GM18951 (cell line): ENCODE measurements around the gene OSBPL7.

Experiments
- POLR2A ChIP-seq: IDR thresholded peaks from 4 replicates; pipeline ENCODE4 v1.6.1; 2011; ENCODE audit warnings: mild to moderate bottlenecking; ENCODE audit not compliant: insufficient read length, insufficient read depth; ENCODE audit errors: extremely low read depth
- in situ Hi-C: fragments of 300-500 bp; cut with MboI; formaldehyde crosslinking; loops from one replicate; pipeline ENCODE4 v1.12.0; 2022; ENCODE audit warnings: low sequenced_read_pairs, mixed read lengths, inconsistent platforms; ENCODE audit not compliant: unreplicated experiment

The OSBPL7 gene

DNA sequence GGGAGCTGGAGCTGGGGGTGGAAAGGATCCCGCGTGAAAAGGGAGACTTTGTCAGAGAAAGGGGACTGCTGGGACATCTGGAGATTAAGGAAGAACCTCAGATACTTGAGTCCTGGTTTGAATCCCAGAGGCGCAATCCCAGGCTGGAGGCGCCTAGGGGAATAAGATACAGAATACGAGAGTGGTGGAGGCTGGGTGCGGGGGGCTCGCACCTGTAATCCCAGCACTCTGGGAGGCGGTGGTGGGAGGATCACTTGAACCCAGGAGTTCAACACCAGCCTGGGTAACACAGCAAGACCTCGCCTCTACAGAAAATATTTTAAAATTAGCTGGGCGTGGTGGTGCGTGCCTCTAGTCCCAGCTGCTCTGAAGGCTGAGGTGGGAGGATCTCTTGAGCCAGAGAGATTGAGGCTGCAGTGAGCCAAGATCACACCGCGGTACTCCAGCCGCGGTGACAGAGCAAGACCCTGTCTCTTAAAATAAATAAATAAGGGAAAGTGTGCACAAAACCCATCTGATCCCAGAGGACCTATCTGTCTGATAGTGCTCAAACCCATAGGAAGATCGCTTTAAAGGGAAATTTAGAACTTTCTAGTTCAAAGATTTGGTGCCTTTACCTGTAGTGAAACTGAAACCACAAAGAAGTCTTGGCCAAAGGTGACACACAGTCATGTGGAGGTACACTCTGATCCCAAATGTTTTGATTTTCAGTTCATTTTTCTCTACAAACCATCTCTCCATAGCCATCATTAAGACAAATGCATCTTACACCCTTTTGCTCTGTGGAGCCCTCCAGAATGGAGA is 20.1 kb upstream of the OSBPL7 start:
- in situ Hi-C loops, result loop anchor here (5.0 kb wide), 1 partner anchor 51 kb away; no protein-coding TSS in a partner anchor
- no peak for TF ChIP-seq POLR2A

DNA sequence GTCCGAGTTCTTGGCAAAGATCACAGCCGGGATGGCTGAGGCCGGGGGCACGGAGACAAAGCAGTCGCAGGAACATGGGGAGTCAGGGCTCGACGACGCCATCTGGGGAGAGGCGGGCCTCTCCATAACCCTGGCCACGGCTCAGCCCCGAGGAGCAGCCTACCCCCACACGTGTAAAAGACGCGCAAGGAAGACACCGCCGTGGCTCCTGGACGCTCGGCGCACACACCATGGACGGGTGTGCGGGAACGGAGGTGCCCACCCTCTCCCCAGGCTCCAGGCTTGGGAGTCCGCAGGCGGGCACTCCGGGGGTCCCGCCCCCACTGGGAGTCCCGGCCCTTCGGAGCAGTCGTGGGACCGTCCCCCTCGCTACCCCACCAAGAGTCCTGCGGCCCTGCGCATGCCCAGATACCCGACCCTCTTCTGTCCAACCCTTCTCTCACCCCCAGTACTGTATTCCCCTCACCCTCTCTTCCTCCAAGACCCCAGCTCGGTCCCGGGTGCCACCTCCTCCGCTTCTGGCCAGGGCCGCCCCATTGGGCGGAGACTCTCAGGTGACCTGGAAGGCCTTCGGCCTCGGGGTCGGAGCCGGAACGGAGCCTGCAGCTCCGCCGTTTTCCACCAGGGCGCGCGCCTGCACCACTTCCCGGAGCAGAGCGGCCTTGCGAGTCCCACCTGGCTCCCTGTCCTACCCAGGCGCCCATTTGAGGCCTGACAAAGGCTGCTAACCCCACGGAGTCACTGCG is 19.3 kb upstream of the OSBPL7 start, which contains the start of gene SCRN2:
SCRN2 (minus strand) TSS at position 532 of the 746 bp plus-strand sequence; CDS start at position 102, 430 bp downstream.
- in situ Hi-C loops, result loop anchor here (5.0 kb wide), 1 partner anchor 51 kb away; no protein-coding TSS in a partner anchor
- TF ChIP-seq POLR2A, result peak; percentile 56

DNA sequence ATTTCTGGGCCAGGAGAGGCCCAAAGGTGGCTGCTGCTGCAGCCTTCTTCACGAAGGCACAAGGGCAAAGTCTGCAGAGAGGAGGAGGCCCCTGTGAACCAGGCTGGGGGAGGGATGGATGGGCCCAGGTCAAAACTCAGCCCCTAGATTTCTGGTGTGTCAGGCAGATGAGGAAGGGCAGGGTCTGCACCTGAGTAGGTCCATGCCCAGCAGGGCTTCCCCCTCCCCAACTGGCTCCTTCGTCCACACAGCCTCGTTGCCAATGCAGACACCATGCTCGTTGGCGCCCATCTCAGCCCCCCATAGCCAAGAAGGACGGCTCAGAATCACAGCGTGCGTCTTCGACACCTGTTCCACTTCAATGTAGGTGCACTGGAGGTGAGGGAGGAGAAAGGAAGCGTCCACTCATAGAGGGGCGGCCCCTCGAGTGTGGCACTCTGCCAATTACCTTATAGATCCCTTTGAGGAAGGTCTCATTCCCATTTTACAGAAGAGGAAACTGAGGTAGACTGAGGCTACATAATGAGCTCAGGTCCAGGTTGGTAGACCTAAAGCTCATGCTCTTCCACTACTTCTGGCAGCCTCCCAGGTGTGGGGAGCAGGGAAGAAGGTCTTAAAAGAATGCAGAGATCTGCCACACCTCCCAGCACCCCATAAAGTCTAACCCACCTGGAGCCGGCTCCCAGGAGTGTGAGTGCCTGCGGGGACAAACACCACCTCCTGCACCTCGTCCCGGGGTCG is 18.6 kb upstream of the OSBPL7 start:
- TF ChIP-seq POLR2A, result no peak
- in situ Hi-C loops, result loop anchor here (5.0 kb wide), 1 partner anchor 52 kb away; no protein-coding TSS in a partner anchor

DNA sequence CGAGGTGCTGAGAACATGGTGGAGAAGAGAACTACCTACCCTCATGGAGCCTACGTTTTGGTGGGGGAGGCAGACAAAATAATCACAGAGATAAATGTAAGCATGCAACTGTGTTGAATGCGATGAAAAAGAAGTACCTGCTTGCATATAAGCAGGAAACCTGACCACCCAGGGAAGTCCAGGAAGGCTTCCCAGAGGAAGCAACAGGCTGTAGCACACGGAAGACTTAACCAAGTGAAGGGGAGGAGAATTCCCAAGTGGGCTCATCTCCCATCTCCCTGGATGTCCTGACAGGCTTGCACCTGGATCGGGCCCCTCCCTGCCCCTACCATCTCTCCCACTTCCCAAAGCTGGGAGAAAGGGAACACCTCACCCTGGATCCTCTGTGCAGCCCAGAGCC is 17.5 kb upstream of the OSBPL7 start:
- TF ChIP-seq POLR2A, result no peak
- in situ Hi-C loops, result no loop called here

DNA sequence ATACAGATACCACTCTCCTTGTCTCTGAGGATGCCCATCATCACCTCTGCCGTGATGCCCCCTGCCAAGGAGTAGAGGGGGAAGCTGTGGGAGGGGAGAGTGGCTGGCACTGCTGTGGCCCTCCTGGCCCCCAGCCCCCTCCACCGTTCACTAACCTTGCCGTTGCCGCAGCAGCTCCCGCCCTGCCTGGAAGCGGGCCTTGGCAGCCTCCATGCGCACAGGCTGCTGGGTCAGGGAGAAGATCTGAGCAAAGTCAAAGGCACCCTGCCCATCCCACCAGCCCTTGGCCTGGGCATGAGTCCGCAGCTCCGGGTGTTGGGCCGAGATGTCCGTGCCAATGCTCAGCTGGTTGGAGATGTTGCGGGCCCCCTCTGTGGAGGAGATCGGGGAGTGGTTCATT is 17.0 kb upstream of the OSBPL7 start:
- no peak for TF ChIP-seq POLR2A
- in situ Hi-C loops, result no loop called here

DNA sequence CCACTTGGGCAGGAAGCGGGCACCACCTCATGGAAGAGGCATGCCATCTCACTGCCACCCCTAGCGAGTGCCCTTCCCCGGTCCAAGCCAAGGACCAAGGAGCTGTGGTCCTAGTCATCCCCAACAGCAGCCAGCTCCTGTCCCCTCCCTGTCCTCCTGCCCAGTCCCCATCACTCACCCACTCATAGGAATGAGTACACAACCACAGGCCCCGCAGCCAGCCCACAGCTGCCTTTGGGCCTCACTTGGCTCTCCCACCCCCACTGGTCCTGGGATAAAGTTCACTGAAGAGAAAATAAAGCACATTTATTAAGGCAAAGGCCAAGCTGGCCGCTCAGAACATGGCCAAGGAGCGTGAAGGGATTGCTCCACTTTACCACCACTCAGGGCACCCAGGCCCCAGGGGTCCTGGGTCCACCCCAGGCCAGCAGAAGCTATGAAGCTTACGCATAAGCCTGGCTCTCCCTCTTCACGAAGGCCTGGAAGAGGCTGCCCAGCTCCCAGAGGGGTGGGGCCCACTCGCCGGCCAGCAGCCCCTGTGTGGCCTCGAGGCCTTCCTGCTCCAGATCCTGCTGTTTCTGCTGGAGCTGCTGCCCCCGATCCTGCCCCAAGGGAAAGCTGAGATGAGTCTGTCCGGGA is 15.9 kb upstream of the OSBPL7 start:
- in situ Hi-C loops, result no loop called here

DNA sequence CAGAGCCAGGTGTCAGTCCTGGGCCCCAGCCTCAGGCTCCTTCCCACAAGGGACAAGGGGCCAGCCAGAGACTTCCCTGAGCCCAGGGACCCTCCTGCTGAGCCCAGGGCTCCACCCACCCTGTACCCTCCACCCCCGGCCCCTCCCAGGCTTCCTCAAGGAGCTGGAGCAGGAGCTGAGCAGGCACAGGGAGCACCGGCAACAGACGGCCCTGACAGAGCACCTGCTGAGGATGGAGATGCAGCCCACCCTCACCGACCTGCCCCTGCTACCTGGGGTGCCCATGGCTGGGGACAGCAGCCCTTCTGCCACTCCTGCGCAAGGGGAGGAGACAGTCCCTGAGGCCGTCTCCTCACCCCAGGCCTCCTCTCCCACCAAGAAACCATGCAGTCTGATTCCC is 15.0 kb upstream of the OSBPL7 start:
- in situ Hi-C loops, result no loop called here
- TF ChIP-seq POLR2A, result no peak

More for the DNA sequence above, 15.9 kb upstream of the OSBPL7 start:
- TF ChIP-seq POLR2A, result no peak

DNA sequence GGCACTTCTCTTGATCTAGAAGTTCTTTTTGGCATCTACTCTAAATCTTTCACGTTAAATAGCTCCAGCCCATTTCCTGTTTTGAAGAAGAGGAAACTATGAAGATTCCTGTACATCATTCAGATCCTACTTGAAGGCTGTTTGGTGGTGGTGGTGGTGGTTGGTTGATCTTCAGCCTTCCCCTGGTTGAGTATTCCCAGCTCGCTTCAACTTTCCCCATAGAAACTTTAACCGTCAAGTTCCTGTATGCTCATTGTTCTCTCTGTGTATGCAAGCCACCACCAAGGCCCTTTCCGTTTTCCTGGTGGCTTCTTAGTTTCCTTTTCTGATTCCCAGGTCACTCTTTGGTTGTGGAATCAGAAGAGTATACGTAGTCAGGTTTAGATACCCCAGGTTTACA is 13.2 kb upstream of the OSBPL7 start:
- no peak for TF ChIP-seq POLR2A
- in situ Hi-C loops, result no loop called here

DNA sequence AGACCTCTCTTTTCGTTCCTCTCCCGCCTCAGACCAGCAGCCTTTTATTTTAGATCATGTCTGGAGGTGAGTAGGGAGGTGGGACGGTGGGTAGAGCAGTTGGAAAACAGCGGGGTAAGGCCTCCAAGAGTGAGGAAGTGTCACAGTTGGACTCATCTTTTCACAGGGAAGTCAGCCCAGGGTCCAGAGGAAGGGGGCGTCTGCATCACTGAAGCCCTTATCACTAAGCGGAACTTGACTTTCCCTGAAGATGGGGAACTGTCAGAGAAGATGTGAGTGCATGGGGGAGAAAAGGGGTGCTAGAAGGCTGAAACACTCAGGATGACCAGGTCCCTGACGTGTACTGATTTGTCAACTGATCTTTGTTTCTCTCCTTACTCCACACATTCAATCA is 10.3 kb upstream of the OSBPL7 start:
- in situ Hi-C loops, result no loop called here

DNA sequence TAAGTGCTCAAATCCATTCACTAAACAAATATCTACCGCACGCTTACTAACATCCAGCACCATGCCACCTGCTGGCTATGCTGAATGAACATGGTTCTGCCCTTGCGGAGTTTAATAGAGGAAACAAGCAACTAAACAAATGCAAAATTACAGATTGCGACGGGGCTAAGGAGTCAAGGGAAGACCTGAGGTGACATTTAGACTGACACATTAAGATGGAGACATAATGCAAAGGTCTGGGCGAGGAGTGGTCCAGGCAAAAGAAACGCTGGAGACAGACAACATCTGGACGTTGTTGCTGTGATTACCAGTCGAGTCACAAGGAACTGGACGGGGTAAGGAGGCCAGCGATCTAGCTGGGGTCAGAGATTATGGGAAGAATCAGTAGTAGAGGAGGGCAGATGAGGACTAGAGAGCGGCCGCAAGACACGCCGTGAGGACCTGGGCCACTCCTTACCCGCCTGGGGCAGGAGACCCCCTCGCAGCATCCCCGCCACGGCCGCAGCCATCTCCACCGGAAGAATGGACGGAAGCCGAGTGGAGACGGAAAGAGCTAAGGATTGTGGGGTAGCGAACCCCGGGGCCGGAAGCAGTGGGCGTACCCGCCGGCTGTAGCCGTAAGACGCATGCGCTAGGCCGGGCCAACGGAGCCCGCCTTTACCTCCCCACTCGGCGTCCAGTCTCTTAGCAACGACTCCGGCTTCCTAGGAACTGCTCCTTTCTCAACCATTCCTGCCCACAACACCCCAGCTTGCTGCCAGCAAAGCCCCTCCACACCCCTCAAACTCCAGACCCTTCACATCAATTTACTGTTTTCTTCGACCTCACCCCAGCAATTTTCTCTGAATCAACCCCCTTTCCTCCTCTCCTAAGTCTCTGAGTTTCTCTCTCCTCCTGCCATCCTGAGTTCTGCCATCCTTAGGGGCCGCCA is 9.7 kb upstream of the OSBPL7 start, which contains the start of the genes LRRC46 and MRPL10:
LRRC46 (plus strand) TSS at position 668 of the 931 bp plus-strand sequence. CDS start 320 bp downstream, outside the sequence.
MRPL10 (minus strand) TSS at position 539 of the 931 bp plus-strand sequence; CDS start at position 509, 30 bp downstream.
- in situ Hi-C loops, result no loop called here

More for the DNA sequence above, 10.3 kb upstream of the OSBPL7 start:
- TF ChIP-seq POLR2A, result no peak

DNA sequence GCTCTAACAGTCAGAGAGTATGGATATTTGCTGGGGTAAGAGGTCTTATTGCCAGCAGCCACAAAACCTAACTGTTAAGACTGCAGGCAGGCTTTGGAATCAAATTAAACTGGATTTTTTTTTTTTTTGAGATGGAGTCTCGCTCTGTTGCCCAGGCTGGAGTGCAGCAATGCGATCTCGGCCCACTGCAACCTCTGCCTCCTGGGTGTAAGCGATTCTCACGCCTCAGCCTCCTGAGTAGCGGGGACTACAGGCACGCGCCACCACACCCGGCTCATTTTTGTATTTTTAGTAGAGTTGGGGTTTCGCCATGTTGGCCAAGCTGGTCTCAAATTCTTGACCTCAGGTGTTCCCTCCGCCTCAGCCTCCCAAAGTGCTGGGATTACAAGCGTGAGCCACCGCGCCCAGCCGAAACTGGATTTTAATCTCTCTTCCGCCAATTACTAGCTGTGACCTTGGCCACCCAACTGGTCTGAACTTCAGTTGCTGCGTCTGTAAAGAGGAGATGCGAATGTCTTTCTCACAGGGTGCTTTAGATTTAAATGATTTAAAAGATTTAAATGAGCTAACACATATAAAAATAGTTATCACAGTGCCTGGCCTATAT is 8.9 kb upstream of the OSBPL7 start:
- in situ Hi-C loops, result no loop called here
- no peak for TF ChIP-seq POLR2A

More for the DNA sequence above, 9.7 kb upstream of the OSBPL7 start, which contains the start of the genes LRRC46 and MRPL10:
- TF ChIP-seq POLR2A, result peak; percentile 98
